GM12878 (cell line): ENCODE results near the gene OSBPL5.
"Not testable (repeated sequence)": the region's sequence is repeated elsewhere in the genome, so short reads cannot be mapped to it uniquely, and the experiment has no call there.

Experiments used
- EZH2 ChIP-seq: IDR thresholded peaks from 2 replicates; pipeline ENCODE4 v1.6.1; 2012; ENCODE audit warnings: low read depth, mild to moderate bottlenecking, control low read depth, inconsistent platforms, low read length, borderline replicate concordance; ENCODE audit not compliant: control insufficient read depth
- POLR2A ChIP-seq: IDR thresholded peaks from 2 replicates; pipeline ENCODE4 v1.6.1; 2011; ENCODE audit warnings: low read depth, mild to moderate bottlenecking, low read length
- TF ChIP-seq, protein P1 (sequence below), 3 experiments: IDR thresholded peaks in 2 of 3; conservative IDR thresholded peaks in 1 of 3; 2 replicates each; pipeline ENCODE4 v1.5.1; 2011; ENCODE audit warnings: low read depth in 3 of 3, low read length in 3 of 3, mild to moderate bottlenecking in 3 of 3, control low read depth in 2 of 3, moderate library complexity in 2 of 3, inconsistent platforms in 1 of 3, mixed read lengths in 1 of 3; ENCODE audit not compliant: control insufficient read depth in 2 of 3, insufficient read depth in 1 of 3; ENCODE audit errors: extremely low read depth in 1 of 3

DNA sequence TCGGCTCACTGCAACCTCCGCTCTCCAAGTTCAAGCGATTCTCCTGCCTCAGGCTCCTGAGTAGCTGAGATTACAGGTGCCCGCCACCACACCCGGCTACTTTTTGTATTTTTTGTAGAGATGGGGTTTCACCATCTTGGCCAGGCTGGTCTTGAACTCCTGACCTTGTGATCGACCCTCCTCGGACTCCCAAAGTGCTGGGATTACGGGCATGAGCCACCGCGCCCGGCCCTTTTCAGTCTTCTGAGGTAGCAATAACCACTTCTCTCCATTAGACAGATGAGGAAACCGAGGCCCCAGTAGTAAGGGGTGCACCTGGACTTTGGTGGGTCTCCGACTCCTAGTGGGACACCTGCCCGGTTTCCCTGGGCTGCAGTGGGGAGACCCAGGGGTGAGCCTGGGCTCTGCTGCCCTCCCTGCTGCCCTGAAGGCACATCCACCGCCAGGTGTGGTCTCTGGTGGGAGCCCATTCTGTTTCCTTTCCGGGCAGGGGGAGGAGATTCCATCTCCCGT lies 3.7 kb upstream of the OSBPL5 start:
- TF ChIP-seq EZH2, POLR2A: not testable (repeated sequence)
- TF ChIP-seq, protein P1, sequence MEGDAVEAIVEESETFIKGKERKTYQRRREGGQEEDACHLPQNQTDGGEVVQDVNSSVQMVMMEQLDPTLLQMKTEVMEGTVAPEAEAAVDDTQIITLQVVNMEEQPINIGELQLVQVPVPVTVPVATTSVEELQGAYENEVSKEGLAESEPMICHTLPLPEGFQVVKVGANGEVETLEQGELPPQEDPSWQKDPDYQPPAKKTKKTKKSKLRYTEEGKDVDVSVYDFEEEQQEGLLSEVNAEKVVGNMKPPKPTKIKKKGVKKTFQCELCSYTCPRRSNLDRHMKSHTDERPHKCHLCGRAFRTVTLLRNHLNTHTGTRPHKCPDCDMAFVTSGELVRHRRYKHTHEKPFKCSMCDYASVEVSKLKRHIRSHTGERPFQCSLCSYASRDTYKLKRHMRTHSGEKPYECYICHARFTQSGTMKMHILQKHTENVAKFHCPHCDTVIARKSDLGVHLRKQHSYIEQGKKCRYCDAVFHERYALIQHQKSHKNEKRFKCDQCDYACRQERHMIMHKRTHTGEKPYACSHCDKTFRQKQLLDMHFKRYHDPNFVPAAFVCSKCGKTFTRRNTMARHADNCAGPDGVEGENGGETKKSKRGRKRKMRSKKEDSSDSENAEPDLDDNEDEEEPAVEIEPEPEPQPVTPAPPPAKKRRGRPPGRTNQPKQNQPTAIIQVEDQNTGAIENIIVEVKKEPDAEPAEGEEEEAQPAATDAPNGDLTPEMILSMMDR (IDR thresholded peaks at IDR 0.05 in 2 of 3, conservative IDR thresholded peaks at IDR 0.05 in 1 of 3; ENCODE audit: control insufficient read depth in 2 of 3, extremely low read depth in 1 of 3, insufficient read depth in 1 of 3, low read depth in 3 of 3, low read length in 3 of 3): not testable (repeated sequence)
